ENCODE results near the gene CIB4. TPM values are rescaled to one million over a fixed set of nuclear protein-coding genes. Genes with fewer than 3 reads are reported as not detected.

Gene CIB4
- total RNA-seq, 1 experiment from 2014 or later = not detected

GRCh38 chr2:26614216-26615138, 26.7 kb downstream of the CIB4 start (continued):
- TF ChIP-seq ZSCAN18 (CRISPR knock-in tag; IDR thresholded peaks at IDR 0.05) (no peak), FOXK1 (CRISPR knock-in tag; IDR thresholded peaks at IDR 0.05) (no peak), GRHL2 (CRISPR knock-in tag; IDR thresholded peaks at IDR 0.05; ENCODE audit: insufficient replicate concordance, severe bottlenecking) (no peak)

DNA sequence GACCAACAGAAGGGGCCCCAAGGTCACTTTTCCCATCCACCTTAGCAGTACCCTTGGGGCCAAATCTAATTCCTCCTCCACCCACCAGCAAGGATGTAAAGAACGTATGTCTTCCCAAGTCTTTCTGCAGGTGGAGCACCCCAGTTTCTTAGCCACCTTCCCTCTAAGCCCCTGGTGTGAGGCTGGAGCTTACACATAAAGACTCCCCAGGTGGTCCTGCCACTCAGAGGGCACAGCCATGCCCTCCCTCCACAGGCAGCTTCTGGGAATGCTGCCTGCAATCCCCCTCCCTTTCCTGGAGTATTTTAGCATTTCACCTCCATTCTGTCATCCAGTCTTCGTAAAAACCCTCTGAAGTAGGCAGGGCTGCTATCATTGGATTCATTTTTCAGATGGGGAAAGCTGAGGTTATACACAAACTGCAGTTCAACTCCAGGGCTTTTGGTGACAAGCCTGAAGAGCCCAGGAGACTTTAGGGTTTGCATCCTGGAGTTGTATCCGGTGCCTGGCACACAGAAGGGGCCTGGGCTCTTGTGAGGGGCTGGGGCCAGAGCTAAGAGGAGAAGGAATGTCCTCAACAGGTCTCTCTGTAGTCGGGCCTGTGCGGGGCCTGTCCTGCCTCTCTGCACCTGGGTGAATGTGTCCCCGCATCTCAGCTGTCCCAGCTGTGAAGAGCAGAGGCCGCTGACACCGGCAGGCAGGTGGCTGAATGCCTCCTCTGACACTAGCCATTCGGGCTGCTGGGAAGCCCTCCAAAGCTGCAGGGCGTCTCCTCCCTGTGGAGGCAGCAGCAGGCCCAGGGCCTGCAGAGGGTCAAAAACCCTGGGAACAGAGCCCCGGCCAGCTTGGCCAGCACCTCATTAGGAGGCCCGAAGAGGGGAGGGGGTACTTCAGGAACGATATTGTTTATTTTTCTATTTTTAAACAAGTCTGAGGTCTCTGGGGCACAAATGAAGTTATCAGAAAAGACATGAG, 27.6 kb downstream of the CIB4 start:
- ATAC-seq (peak; percentile 21), DNase-seq (ENCODE audit: low spot score) (no peak)
- ChIA-PET POLR2A (no interaction called here), CTCF (interaction anchor here (0.8 to 2.6 kb wide), 11 partner anchors 10 to 348 kb away, joined by 3 to 10 read pairs (median 4); partner anchors contain the start of gene CIB4)
- H3K27me3 Mint-ChIP-seq (ENCODE audit: low read depth) = peaks cover 4% of the 10 kb centered on the region; the same call in 1 of the 2 replicates
- H3K4me1 Mint-ChIP-seq = peaks cover 27% of the 10 kb centered on the region
- TF ChIP-seq ATF6 (CRISPR knock-in tag; IDR thresholded peaks at IDR 0.05) (no peak), ZNF423 (CRISPR knock-in tag; IDR thresholded peaks at IDR 0.05) (peak; percentile 91)
- H3K9me3 Mint-ChIP-seq = no peaks in the 10 kb centered on the region
- H3K27ac Mint-ChIP-seq = no peak overlapping the region
- H3K4me3 Mint-ChIP-seq = no peak overlapping the region
- H3K36me3 Mint-ChIP-seq = no peaks in the 10 kb centered on the region

- ChIA-PET POLR2A (interaction anchor here (0.6 kb wide), 1 partner anchor 16 kb away, joined by 3 read pairs; no protein-coding TSS in a partner anchor), CTCF (interaction anchor here (0.8 to 2.5 kb wide), 8 partner anchors 11 to 349 kb away, joined by 3 to 10 read pairs (median 4); no protein-coding TSS in a partner anchor)
- Mint-ChIP-seq H3K9me3 (no peaks in the 10 kb centered on the region), H3K4me3 (no peak overlapping the region), H3K36me3 (no peaks in the 10 kb centered on the region), H3K27ac (no peak overlapping the region), H3K27me3 (ENCODE audit: low read depth) (peaks cover 2% of the 10 kb centered on the region; the same call in 1 of the 2 replicates), H3K4me1 (peaks cover 27% of the 10 kb centered on the region)
- ATAC-seq = no peak
- DNase-seq (ENCODE audit: low spot score) = no peak
- TF ChIP-seq ZNF532 (CRISPR knock-in tag; IDR thresholded peaks at IDR 0.05; ENCODE audit: borderline replicate concordance) (no peak), ZNF416 (CRISPR knock-in tag; IDR thresholded peaks at IDR 0.05) (no peak), MXD4 (CRISPR knock-in tag; IDR thresholded peaks at IDR 0.05; ENCODE audit: borderline replicate concordance) (no peak), ETV6 (CRISPR knock-in tag; IDR thresholded peaks at IDR 0.05) (no peak), TP53 (CRISPR knock-in tag; IDR thresholded peaks at IDR 0.05) (no peak), KAT7 (CRISPR knock-in tag; IDR thresholded peaks at IDR 0.05; ENCODE audit: borderline replicate concordance) (no peak), MLX (CRISPR knock-in tag; IDR thresholded peaks at IDR 0.05) (no peak)
- TF ChIP-seq, protein P1, sequence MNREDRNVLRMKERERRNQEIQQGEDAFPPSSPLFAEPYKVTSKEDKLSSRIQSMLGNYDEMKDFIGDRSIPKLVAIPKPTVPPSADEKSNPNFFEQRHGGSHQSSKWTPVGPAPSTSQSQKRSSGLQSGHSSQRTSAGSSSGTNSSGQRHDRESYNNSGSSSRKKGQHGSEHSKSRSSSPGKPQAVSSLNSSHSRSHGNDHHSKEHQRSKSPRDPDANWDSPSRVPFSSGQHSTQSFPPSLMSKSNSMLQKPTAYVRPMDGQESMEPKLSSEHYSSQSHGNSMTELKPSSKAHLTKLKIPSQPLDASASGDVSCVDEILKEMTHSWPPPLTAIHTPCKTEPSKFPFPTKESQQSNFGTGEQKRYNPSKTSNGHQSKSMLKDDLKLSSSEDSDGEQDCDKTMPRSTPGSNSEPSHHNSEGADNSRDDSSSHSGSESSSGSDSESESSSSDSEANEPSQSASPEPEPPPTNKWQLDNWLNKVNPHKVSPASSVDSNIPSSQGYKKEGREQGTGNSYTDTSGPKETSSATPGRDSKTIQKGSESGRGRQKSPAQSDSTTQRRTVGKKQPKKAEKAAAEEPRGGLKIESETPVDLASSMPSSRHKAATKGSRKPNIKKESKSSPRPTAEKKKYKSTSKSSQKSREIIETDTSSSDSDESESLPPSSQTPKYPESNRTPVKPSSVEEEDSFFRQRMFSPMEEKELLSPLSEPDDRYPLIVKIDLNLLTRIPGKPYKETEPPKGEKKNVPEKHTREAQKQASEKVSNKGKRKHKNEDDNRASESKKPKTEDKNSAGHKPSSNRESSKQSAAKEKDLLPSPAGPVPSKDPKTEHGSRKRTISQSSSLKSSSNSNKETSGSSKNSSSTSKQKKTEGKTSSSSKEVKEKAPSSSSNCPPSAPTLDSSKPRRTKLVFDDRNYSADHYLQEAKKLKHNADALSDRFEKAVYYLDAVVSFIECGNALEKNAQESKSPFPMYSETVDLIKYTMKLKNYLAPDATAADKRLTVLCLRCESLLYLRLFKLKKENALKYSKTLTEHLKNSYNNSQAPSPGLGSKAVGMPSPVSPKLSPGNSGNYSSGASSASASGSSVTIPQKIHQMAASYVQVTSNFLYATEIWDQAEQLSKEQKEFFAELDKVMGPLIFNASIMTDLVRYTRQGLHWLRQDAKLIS (CRISPR knock-in tag; IDR thresholded peaks at IDR 0.05; ENCODE audit: borderline replicate concordance) = no peak
These were observed 28.5 kb downstream of the CIB4 start for GRCh38 chr2:26612522-26613240.

Measured in WTC11 (cell line).